Gastrocnemius medialis (tissue), 4 donors: ENCODE data around the gene ASXL3. TPM values are rescaled to one million over a fixed set of nuclear protein-coding genes. Genes with fewer than 3 reads are reported as not detected.

Experiments used
- ATAC-seq, 2 donors: fragments of 150-250 bp; one replicate each; pipeline ENCODE4 v1.9.1; 2016
- DNase-seq, 2 donors: peaks; one replicate each; pipeline ENCODE4 v3.0.0-alpha.2; 2019
- H3K27ac ChIP-seq, 4 donors: fragments of 200-600 bp; sonication (generic); 1 replicate in 1 of 4; 2 replicates in 3 of 4; pipeline ENCODE4 v1.5.1; 2016 to 2018; ENCODE audit warnings: mild to moderate bottlenecking in 2 of 4, moderate library complexity in 1 of 4
- H3K27me3 ChIP-seq, 3 donors: fragments of 200-600 bp; sonication (generic) in 2 of 3; 1 replicate in 1 of 3; 2 replicates in 2 of 3; pipeline versions ENCODE4 v1.5.1 to v1.6.0; 2016 to 2019; ENCODE audit warnings: mild to moderate bottlenecking in 1 of 3, moderate library complexity in 1 of 3
- H3K36me3 ChIP-seq, 2 donors: fragments of 200-600 bp; sonication (generic) in 1 of 2; one replicate each; pipeline ENCODE4 v1.5.1; 2017 to 2018
- H3K4me1 ChIP-seq, 2 donors: fragments of 200-600 bp; sonication (generic) in 1 of 2; one replicate each; pipeline ENCODE4 v1.5.1; 2016 to 2017; ENCODE audit warnings: mild to moderate bottlenecking in 2 of 2
- H3K4me3 ChIP-seq, 4 donors: fragments of 200-600 bp; sonication (generic) in 3 of 4; 1 replicate in 1 of 4; 2 replicates in 3 of 4; pipeline ENCODE4 v1.5.1; 2016 to 2019; ENCODE audit warnings: mild to moderate bottlenecking in 2 of 4
- H3K9me3 ChIP-seq, 3 donors: fragments of 200-600 bp; sonication (generic) in 2 of 3; 1 replicate in 1 of 3; 2 replicates in 2 of 3; pipeline ENCODE4 v1.5.1; 2016 to 2019
- CTCF ChIP-seq, 5 experiments: fragments of 450-650 bp in 3 of 5; fragments of 200-600 bp in 2 of 5; sonication (generic) in 2 of 5; IDR thresholded peaks in 4 of 5; conservative IDR thresholded peaks in 1 of 5; 1 replicate in 4 of 5; 2 replicates in 1 of 5; pipeline ENCODE4 v1.5.1; 2016 to 2019; ENCODE audit warnings: antibody characterized with exemption in 5 of 5, mild to moderate bottlenecking in 3 of 5, moderate library complexity in 3 of 5
- POLR2A ChIP-seq, 2 donors: fragments of 450-650 bp; IDR thresholded peaks; one replicate each; pipeline ENCODE4 v1.6.1; 2017; ENCODE audit warnings: antibody characterized with exemption in 2 of 2, mild to moderate bottlenecking in 2 of 2, moderate library complexity in 2 of 2
- in situ Hi-C, 4 donors: fragments of 200-750 bp; cut with MboI; loops; one replicate each; pipeline versions ENCODE4 v1.15.0 to v1.8.0; 2017; ENCODE audit warnings: low sequenced_read_pairs in 4 of 4
- intact Hi-C: fragments of 100-400 bp; cut with DNase I; formaldehyde crosslinking; loops from one replicate; pipeline ENCODE4 v1.15.1; 2023; ENCODE audit warnings: low total_unique reads
- total RNA-seq, 4 donors: library from RNA; depleted of rRNA; stranded (reverse); fragments of >200 nt; gene quantifications; one replicate each; pipeline versions ENCODE4 v1.1.0 to v1.2.3, GENCODE V29; 2016

ASXL3 gene
- total RNA-seq, 4 donors from 2014 or later, result 0.04 to 0.12 (median 0.05) TPM; not detected in 1

DNA sequence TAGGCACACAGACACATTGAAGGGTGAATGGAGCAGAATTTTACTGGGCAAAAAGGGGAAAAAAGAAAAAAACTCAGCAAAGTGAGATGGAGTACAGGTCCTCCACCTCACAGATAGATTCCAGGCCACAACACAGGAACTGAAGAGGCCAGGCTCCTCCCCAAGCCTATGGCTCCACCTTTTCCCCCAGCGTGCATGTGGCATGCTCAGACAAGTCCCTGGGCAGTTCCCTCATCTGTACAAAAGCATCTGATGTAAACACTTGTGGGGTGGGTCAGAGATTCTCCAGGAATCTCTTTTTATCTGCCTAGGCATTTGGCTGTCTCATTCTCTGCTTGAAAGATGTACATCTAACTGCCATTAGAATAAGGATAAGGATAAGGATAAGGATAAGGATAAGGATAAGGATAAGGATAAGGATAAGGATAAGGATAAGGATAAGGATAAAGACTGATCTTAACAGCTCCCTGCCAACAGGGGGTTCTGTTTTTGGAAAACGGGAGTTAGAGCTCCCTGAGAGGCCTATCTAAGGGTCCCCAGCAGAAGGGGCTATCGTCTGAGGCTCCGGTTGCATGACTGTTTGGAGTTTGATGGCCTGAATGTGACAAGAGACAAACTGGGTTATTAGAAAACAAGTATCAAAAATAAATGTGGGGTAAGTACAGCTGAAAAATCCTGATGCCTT is 17.2 kb upstream of the ASXL3 start:
- H3K36me3 ChIP-seq, result no peaks in the 10 kb centered on the region
- intact Hi-C loops, result no loop called here

GRCh38 chr18:33562741-33563140 is 15.3 kb upstream of the ASXL3 start:
- H3K9me3 ChIP-seq, result no peaks in the 10 kb centered on the region
- intact Hi-C loops, result no loop called here
- ATAC-seq (no peak), DNase-seq (no peak)
- TF ChIP-seq CTCF (IDR thresholded peaks at IDR 0.05 in 4 of 5, conservative IDR thresholded peaks at IDR 0.05 in 1 of 5) (no peak), POLR2A (IDR thresholded peaks at IDR 0.05) (no peak)
- no peaks in the 10 kb centered on the region for H3K4me1 ChIP-seq
- in situ Hi-C loops, result no loop called here
- no peak overlapping the region for H3K27ac ChIP-seq
- no peak overlapping the region for H3K4me3 ChIP-seq
- no peaks in the 10 kb centered on the region for H3K27me3 ChIP-seq
- H3K36me3 ChIP-seq, result no peaks in the 10 kb centered on the region

More for the DNA sequence above, 17.2 kb upstream of the ASXL3 start:
- DNase-seq, result no peak
- Histone ChIP-seq H3K27ac (no peak overlapping the region), H3K27me3 (no peaks in the 10 kb centered on the region), H3K4me3 (no peak overlapping the region), H3K9me3 (no peaks in the 10 kb centered on the region), H3K4me1 (no peaks in the 10 kb centered on the region)
- no peak for ATAC-seq
- no peak for TF ChIP-seq CTCF (IDR thresholded peaks at IDR 0.05 in 4 of 5, conservative IDR thresholded peaks at IDR 0.05 in 1 of 5)
- TF ChIP-seq POLR2A (IDR thresholded peaks at IDR 0.05), result no peak
- in situ Hi-C loops, result no loop called here

GRCh38 chr18:33567705-33568104 is 10.3 kb upstream of the ASXL3 start:
- Histone ChIP-seq H3K27me3 (no peaks in the 10 kb centered on the region), H3K27ac (no peak overlapping the region), H3K4me3 (no peak overlapping the region), H3K36me3 (no peaks in the 10 kb centered on the region), H3K4me1 (no peaks in the 10 kb centered on the region), H3K9me3 (no peaks in the 10 kb centered on the region)
- in situ Hi-C loops (no loop called here), intact Hi-C loops (no loop called here)
- TF ChIP-seq POLR2A (IDR thresholded peaks at IDR 0.05) (no peak), CTCF (IDR thresholded peaks at IDR 0.05 in 4 of 5, conservative IDR thresholded peaks at IDR 0.05 in 1 of 5) (no peak)
- no peak for ATAC-seq
- no peak for DNase-seq

DNA sequence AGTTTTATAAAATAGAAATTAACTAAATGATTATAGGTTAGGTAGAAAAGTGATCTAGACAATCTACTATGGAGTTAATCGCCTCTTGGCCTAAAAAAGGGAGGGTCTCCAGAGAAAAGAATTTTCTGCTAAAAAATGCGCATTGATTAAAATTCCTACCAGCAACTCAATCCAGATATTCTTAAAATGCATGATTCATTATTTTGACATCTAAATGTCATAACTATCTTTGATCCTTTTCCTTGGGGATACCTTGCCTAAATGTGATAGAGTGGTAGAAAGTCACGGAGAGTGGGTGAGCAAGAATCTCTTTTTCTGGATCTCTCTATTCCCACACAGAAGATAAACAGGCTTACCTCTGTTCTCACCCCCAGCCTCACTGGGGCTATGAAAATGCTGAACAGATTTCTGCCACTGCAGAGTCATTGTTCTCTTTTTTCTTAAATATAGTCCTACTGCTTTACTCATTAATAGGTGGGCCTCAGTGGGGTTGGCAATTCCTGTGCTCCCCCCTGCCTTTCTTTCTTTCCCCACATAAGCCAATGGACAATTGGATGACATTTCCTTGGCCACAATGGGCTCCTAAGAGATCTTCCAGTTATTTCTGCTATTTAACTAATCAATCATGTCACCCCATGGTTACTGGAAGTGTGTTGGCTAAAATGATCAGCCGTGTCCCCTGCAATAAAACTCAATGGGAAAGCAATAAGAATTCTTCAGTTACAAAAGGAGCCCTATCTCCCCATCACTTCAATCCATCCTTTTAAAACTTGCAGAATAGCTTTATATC is 5.8 kb upstream of the ASXL3 start:
- Histone ChIP-seq H3K9me3 (no peaks in the 10 kb centered on the region), H3K4me1 (no peaks in the 10 kb centered on the region), H3K27me3 (peaks cover 16 to 33% (median 23%) of the 10 kb centered on the region in 3 donors), H3K36me3 (no peaks in the 10 kb centered on the region), H3K27ac (no peak overlapping the region), H3K4me3 (no peak overlapping the region)
- intact Hi-C loops (no loop called here), in situ Hi-C loops (no loop called here)
- DNase-seq (no peak), ATAC-seq (no peak)
- no peak for TF ChIP-seq CTCF (IDR thresholded peaks at IDR 0.05 in 4 of 5, conservative IDR thresholded peaks at IDR 0.05 in 1 of 5)
- TF ChIP-seq POLR2A (IDR thresholded peaks at IDR 0.05), result no peak
